Anterior cingulate cortex (tissue), 58 donors: ENCODE measurements around the gene CUL4A.
"Not testable (repeated sequence)": the region's sequence is repeated elsewhere in the genome, so short reads cannot be mapped to it uniquely, and the experiment has no call there.

Experiments used
- DNase-seq, 58 donors: peaks; one replicate each; lab custom pipeline; 2025; lab: John Stamatoyannopoulos, UW

CUL4A gene

GRCh38 chr13:113231306-113232207, 22.1 kb downstream of the CUL4A start:
- no peak for DNase-seq

GRCh38 chr13:113232208-113233003, 23.0 kb downstream of the CUL4A start:
- DNase-seq = no peak

GRCh38 chr13:113233101-113233500, 23.7 kb downstream of the CUL4A start:
- DNase-seq = no peak

- DNase-seq = peak in 1 of 58 donors; percentile 17
Observed at GRCh38 chr13:113238536-113238935, 29.1 kb downstream of the CUL4A start.

GRCh38 chr13:113239357-113239756, 29.9 kb downstream of the CUL4A start:
- no peak for DNase-seq

GRCh38 chr13:113239986-113240385, 30.6 kb downstream of the CUL4A start:
- no peak for DNase-seq

- not testable (repeated sequence) for DNase-seq
Observed at GRCh38 chr13:113241623-113242022, 32.2 kb downstream of the CUL4A start.

GRCh38 chr13:113243847-113244246, 34.4 kb downstream of the CUL4A start:
- no peak for DNase-seq

GRCh38 chr13:113245849-113246796, 36.7 kb downstream of the CUL4A start:
- no peak for DNase-seq

GRCh38 chr13:113252516-113253095, 43.2 kb downstream of the CUL4A start:
- no peak for DNase-seq

GRCh38 chr13:113257908-113258307, 48.5 kb downstream of the CUL4A start:
- not testable (repeated sequence) for DNase-seq

- DNase-seq = no peak
Observed at GRCh38 chr13:113258321-113259054, 49.1 kb downstream of the CUL4A start.

GRCh38 chr13:113260996-113261395, 51.6 kb downstream of the CUL4A start:
- DNase-seq = no peak

- DNase-seq = not testable (repeated sequence)
Observed at GRCh38 chr13:113263016-113263415, 53.6 kb downstream of the CUL4A start.

- no peak for DNase-seq
Observed at GRCh38 chr13:113267642-113268405, 58.4 kb downstream of the CUL4A start.

GRCh38 chr13:113272031-113272430, 62.6 kb downstream of the CUL4A start:
- DNase-seq = no peak

- no peak for DNase-seq
Observed at GRCh38 chr13:113272701-113273181, 63.3 kb downstream of the CUL4A start.

GRCh38 chr13:113273321-113273720, 63.9 kb downstream of the CUL4A start:
- DNase-seq = no peak
